Ascending aorta (tissue), 2 donors: Measurements from ENCODE around the gene CLSTN2. TPM values are rescaled to one million over a fixed set of nuclear protein-coding genes. Genes with fewer than 3 reads are reported as not detected.
A peak's percentile ranks its signal among the peaks of the same experiment; 100 is the strongest.

Experiments used
- DNase-seq, 2 donors: peaks; one replicate each; pipeline ENCODE4 v3.0.0-alpha.2; 2019; ENCODE audit warnings: low spot score in 2 of 2
- H3K27ac ChIP-seq, 2 donors: fragments of 200-600 bp; sonication (generic); one replicate each; pipeline ENCODE4 v1.5.1; 2016 to 2017; ENCODE audit warnings: mild to moderate bottlenecking in 1 of 2
- H3K27me3 ChIP-seq: fragments of 200-600 bp; sonication (generic); one replicate; pipeline ENCODE4 v1.5.1; 2017
- H3K36me3 ChIP-seq, 2 donors: fragments of 200-600 bp; sonication (generic); one replicate each; pipeline ENCODE4 v1.5.1; 2016
- H3K4me1 ChIP-seq, 2 donors: fragments of 200-600 bp; sonication (generic); one replicate each; pipeline ENCODE4 v1.5.1; 2016 to 2017; ENCODE audit warnings: mild to moderate bottlenecking in 1 of 2
- H3K4me3 ChIP-seq, 2 donors: fragments of 200-600 bp; sonication (generic); one replicate each; pipeline ENCODE4 v1.5.1; 2016 to 2017; ENCODE audit warnings: mild to moderate bottlenecking in 1 of 2
- H3K9me3 ChIP-seq, 2 donors: fragments of 200-600 bp; sonication (generic); one replicate each; pipeline ENCODE4 v1.5.1; 2016
- intact Hi-C: fragments of 100-400 bp; cut with DNase I; formaldehyde crosslinking; loops from one replicate; pipeline ENCODE4 v1.15.1; 2023
- total RNA-seq: library from RNA; depleted of rRNA; stranded (reverse); fragments of >200 nt; gene quantifications from one replicate; pipeline ENCODE4 v1.1.0, GENCODE V29; 2016
- TF ChIP-seq, protein P1 (sequence below), 3 experiments: fragments of 200-600 bp in 2 of 3; fragments of 450-650 bp in 1 of 3; sonication (generic) in 2 of 3; IDR thresholded peaks; one replicate each; pipeline ENCODE4 v1.5.1; 2016 to 2019; ENCODE audit warnings: antibody characterized with exemption in 3 of 3, mild to moderate bottlenecking in 1 of 3, moderate library complexity in 1 of 3

The CLSTN2 gene
- total RNA-seq, 1 donor from 2014 or later, result 65.8 TPM

DNA sequence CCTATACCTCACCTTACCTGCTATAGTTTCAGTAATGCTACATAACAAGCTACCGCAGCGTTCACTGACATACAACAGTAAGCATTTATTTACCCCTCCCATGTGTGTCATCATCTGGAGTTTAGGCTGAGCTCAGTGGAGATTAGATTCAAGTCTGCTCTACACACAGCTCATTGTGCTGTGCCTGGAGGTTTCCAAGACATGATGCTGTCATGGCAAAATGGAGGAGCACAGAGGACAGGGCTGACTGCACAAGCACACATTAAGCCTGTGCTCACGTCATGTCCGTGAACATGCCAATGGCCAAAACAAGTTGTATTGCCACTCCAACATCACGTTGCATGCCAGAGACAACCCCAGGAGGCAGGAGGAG lies 409.1 kb downstream of the CLSTN2 start:
- no peaks in the 10 kb centered on the region for H3K36me3 ChIP-seq
- no peaks in the 10 kb centered on the region for H3K9me3 ChIP-seq
- intact Hi-C loops, result no loop called here
- TF ChIP-seq, protein P1, sequence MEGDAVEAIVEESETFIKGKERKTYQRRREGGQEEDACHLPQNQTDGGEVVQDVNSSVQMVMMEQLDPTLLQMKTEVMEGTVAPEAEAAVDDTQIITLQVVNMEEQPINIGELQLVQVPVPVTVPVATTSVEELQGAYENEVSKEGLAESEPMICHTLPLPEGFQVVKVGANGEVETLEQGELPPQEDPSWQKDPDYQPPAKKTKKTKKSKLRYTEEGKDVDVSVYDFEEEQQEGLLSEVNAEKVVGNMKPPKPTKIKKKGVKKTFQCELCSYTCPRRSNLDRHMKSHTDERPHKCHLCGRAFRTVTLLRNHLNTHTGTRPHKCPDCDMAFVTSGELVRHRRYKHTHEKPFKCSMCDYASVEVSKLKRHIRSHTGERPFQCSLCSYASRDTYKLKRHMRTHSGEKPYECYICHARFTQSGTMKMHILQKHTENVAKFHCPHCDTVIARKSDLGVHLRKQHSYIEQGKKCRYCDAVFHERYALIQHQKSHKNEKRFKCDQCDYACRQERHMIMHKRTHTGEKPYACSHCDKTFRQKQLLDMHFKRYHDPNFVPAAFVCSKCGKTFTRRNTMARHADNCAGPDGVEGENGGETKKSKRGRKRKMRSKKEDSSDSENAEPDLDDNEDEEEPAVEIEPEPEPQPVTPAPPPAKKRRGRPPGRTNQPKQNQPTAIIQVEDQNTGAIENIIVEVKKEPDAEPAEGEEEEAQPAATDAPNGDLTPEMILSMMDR (IDR thresholded peaks at IDR 0.05), result no peak
- no peak overlapping the region for H3K27ac ChIP-seq
- DNase-seq, result no peak
- no peaks in the 10 kb centered on the region for H3K4me1 ChIP-seq
- no peaks in the 10 kb centered on the region for H3K27me3 ChIP-seq
- H3K4me3 ChIP-seq, result no peak overlapping the region

- Histone ChIP-seq H3K4me3 (no peak overlapping the region), H3K27me3 (no peaks in the 10 kb centered on the region), H3K4me1 (no peaks in the 10 kb centered on the region), H3K9me3 (no peaks in the 10 kb centered on the region), H3K27ac (no peak overlapping the region), H3K36me3 (no peaks in the 10 kb centered on the region)
- DNase-seq, result no peak
- intact Hi-C loops, result no loop called here
- TF ChIP-seq, protein P1 (IDR thresholded peaks at IDR 0.05), result no peak
Measured at GRCh38 chr3:140344601-140345205, 409.7 kb downstream of the CLSTN2 start.

DNA sequence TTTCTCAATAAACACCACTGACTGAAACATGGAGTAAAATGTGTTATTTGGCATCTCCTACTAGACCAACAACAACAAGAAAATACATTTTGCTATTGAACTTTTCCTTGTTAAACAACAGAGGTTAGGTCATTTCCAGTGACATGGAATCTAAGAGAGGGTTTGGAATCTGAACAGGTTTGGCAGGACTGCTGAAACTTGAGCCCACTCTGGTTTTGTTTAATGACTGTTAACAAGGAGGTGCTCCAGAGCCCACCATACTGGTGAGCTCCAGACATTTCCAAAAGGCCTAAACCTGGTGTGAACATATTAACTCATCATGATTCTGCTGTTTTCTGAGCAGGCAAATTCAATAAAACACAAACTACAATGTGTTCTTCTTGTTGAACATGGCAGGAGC lies 412.2 kb downstream of the CLSTN2 start:
- TF ChIP-seq, protein P1 (IDR thresholded peaks at IDR 0.05), result no peak

GRCh38 chr3:140349938-140350337 lies 415.0 kb downstream of the CLSTN2 start:
- H3K4me3 ChIP-seq, result no peak overlapping the region
- H3K4me1 ChIP-seq, result no peaks in the 10 kb centered on the region
- H3K36me3 ChIP-seq, result no peaks in the 10 kb centered on the region
- H3K27ac ChIP-seq, result no peak overlapping the region
- TF ChIP-seq, protein P1 (IDR thresholded peaks at IDR 0.05), result no peak
- H3K27me3 ChIP-seq, result no peaks in the 10 kb centered on the region
- H3K9me3 ChIP-seq, result no peaks in the 10 kb centered on the region
- DNase-seq, result no peak
- intact Hi-C loops, result no loop called here

More for the DNA sequence above, 412.2 kb downstream of the CLSTN2 start:
- intact Hi-C loops, result no loop called here
- no peaks in the 10 kb centered on the region for H3K27me3 ChIP-seq
- H3K4me3 ChIP-seq, result no peak overlapping the region
- no peak for DNase-seq
- no peaks in the 10 kb centered on the region for H3K4me1 ChIP-seq
- H3K36me3 ChIP-seq, result no peaks in the 10 kb centered on the region
- no peak overlapping the region for H3K27ac ChIP-seq
- no peaks in the 10 kb centered on the region for H3K9me3 ChIP-seq

DNA sequence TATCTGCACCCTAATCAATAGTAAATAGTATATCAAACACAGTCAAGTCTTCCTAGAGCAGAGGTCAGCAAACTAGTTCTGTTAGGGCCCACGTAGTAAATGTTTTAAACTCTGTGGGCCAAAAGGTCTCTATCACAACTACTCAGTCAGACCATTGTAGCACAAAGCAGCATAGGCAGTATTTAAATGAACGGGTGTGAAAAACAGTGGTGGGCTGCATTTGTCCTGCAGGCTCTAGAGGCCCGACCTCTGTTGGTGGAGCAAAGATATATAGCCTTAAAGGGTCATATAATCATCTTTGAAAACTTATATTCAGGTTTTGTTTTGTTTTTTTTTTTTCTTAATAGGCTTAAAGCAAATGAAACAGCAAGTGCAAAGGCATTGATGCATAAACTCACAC lies 416.5 kb downstream of the CLSTN2 start:
- intact Hi-C loops, result no loop called here
- Histone ChIP-seq H3K4me1 (no peaks in the 10 kb centered on the region), H3K27me3 (no peaks in the 10 kb centered on the region), H3K9me3 (no peaks in the 10 kb centered on the region), H3K4me3 (no peak overlapping the region), H3K27ac (no peak overlapping the region), H3K36me3 (no peaks in the 10 kb centered on the region)
- TF ChIP-seq, protein P1 (IDR thresholded peaks at IDR 0.05), result no peak
- DNase-seq, result peak in 1 of 2 donors; percentile 9

DNA sequence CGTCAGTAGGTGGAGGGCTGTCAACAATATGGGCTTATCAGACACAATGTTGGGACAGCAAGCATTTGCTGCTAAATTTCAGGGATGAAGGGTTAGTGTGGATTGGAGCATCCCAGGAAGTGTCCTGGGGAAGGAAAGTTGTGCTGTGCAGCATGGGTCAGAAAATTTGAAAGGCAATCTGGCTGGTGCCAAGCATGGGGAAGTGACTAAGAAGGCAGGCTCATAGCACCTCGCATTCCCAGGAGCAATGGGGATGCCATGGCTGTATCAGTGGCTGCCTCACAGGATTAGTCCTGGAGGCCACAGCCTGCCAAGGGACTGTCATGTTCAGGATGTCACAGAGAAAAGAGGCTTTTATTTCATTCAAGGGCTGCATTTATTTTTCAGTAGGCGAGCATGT lies 420.5 kb downstream of the CLSTN2 start:
- DNase-seq, result peak in 1 of 2 donors; percentile 8
- intact Hi-C loops, result no loop called here
- TF ChIP-seq, protein P1 (IDR thresholded peaks at IDR 0.05), result no peak
- H3K4me3 ChIP-seq, result no peak overlapping the region
- no peaks in the 10 kb centered on the region for H3K9me3 ChIP-seq
- no peak overlapping the region for H3K27ac ChIP-seq
- no peaks in the 10 kb centered on the region for H3K4me1 ChIP-seq
- H3K27me3 ChIP-seq, result no peaks in the 10 kb centered on the region
- H3K36me3 ChIP-seq, result no peaks in the 10 kb centered on the region
